Parathyroid adenoma (tissue), 2 donors: Measurements from ENCODE around the gene NR1I2.

Source experiments
- H2AFZ ChIP-seq: fragments of 300-600 bp; sonication (generic); one replicate; pipeline ENCODE4 v1.7.0; 2017; ENCODE audit warnings: antibody characterized with exemption, mild to moderate bottlenecking
- H3K27ac ChIP-seq: fragments of 300-600 bp; sonication (generic); one replicate; pipeline ENCODE4 v1.7.0; 2017
- H3K27me3 ChIP-seq: fragments of 300-600 bp; sonication (generic); one replicate; pipeline ENCODE4 v1.7.0; 2017; ENCODE audit warnings: low read length; ENCODE audit not compliant: control insufficient read depth, insufficient read depth
- H3K36me3 ChIP-seq: fragments of 300-600 bp; sonication (generic); one replicate; pipeline ENCODE4 v1.7.0; 2017; ENCODE audit warnings: low read length; ENCODE audit not compliant: control insufficient read depth, insufficient read depth
- H3K4me1 ChIP-seq: fragments of 300-600 bp; sonication (generic); one replicate; pipeline ENCODE4 v1.7.0; 2017; ENCODE audit warnings: control low read depth
- H3K4me2 ChIP-seq: fragments of 300-600 bp; sonication (generic); one replicate; pipeline ENCODE4 v1.7.0; 2017; ENCODE audit warnings: low read length
- H3K4me3 ChIP-seq: fragments of 300-600 bp; sonication (generic); one replicate; pipeline ENCODE4 v1.7.0; 2017; ENCODE audit warnings: low read depth, low read length
- H3K79me2 ChIP-seq: fragments of 300-600 bp; sonication (generic); one replicate; pipeline ENCODE4 v1.7.0; 2017; ENCODE audit warnings: control low read depth
- H3K9ac ChIP-seq: fragments of 300-600 bp; sonication (generic); one replicate; pipeline ENCODE4 v1.7.0; 2017; ENCODE audit warnings: mild to moderate bottlenecking
- H3K9me3 ChIP-seq: fragments of 300-600 bp; sonication (generic); one replicate; pipeline ENCODE4 v1.7.0; 2017; ENCODE audit warnings: low read length; ENCODE audit not compliant: control insufficient read depth
- CTCF ChIP-seq: fragments of 300-600 bp; sonication (generic); IDR thresholded peaks from one replicate; pipeline ENCODE4 v1.7.0; 2017; ENCODE audit warnings: antibody characterized with exemption, mild to moderate bottlenecking
- donor health status: primary hyperparathyroidism.

Gene NR1I2

GRCh38 chr3:119751423-119751822 is 30.5 kb upstream of the NR1I2 start:
- H3K27ac ChIP-seq = no peak overlapping the region
- H3K36me3 ChIP-seq = no peaks in the 10 kb centered on the region
- H3K9ac ChIP-seq = no peak overlapping the region
- H3K4me2 ChIP-seq = no peak overlapping the region
- H3K4me1 ChIP-seq = no peaks in the 10 kb centered on the region
- H3K9me3 ChIP-seq = no peaks in the 10 kb centered on the region
- H3K4me3 ChIP-seq = no peak overlapping the region
- no peak for TF ChIP-seq CTCF
- H2AFZ ChIP-seq = no peak overlapping the region
- no peaks in the 10 kb centered on the region for H3K79me2 ChIP-seq
- H3K27me3 ChIP-seq = no peaks in the 10 kb centered on the region

- H3K36me3 ChIP-seq = no peaks in the 10 kb centered on the region
- H3K4me1 ChIP-seq = no peaks in the 10 kb centered on the region
- H3K27ac ChIP-seq = no peak overlapping the region
- H3K9me3 ChIP-seq = no peaks in the 10 kb centered on the region
- H3K27me3 ChIP-seq = no peaks in the 10 kb centered on the region
- no peak overlapping the region for H2AFZ ChIP-seq
- no peak overlapping the region for H3K9ac ChIP-seq
- H3K4me3 ChIP-seq = no peak overlapping the region
- TF ChIP-seq CTCF = no peak
- no peaks in the 10 kb centered on the region for H3K79me2 ChIP-seq
- no peak overlapping the region for H3K4me2 ChIP-seq
Observed at GRCh38 chr3:119759962-119760361, 21.9 kb upstream of the NR1I2 start.

- H3K9ac ChIP-seq = no peak overlapping the region
- no peaks in the 10 kb centered on the region for H3K27me3 ChIP-seq
- H3K9me3 ChIP-seq = no peaks in the 10 kb centered on the region
- no peak overlapping the region for H2AFZ ChIP-seq
- TF ChIP-seq CTCF = no peak
- no peaks in the 10 kb centered on the region for H3K36me3 ChIP-seq
- H3K4me3 ChIP-seq = no peak overlapping the region
- H3K4me1 ChIP-seq = no peaks in the 10 kb centered on the region
- no peak overlapping the region for H3K4me2 ChIP-seq
- H3K79me2 ChIP-seq = no peaks in the 10 kb centered on the region
- no peak overlapping the region for H3K27ac ChIP-seq
Observed at GRCh38 chr3:119762876-119763275, 19.0 kb upstream of the NR1I2 start.

GRCh38 chr3:119763466-119763865 is 18.4 kb upstream of the NR1I2 start:
- H3K4me1 ChIP-seq = no peaks in the 10 kb centered on the region
- no peak overlapping the region for H3K9ac ChIP-seq
- H2AFZ ChIP-seq = no peak overlapping the region
- H3K4me3 ChIP-seq = no peak overlapping the region
- no peaks in the 10 kb centered on the region for H3K9me3 ChIP-seq
- H3K79me2 ChIP-seq = no peaks in the 10 kb centered on the region
- H3K27me3 ChIP-seq = no peaks in the 10 kb centered on the region
- no peaks in the 10 kb centered on the region for H3K36me3 ChIP-seq
- H3K4me2 ChIP-seq = no peak overlapping the region
- H3K27ac ChIP-seq = no peak overlapping the region
- no peak for TF ChIP-seq CTCF

- Histone ChIP-seq H3K36me3 (no peaks in the 10 kb centered on the region), H3K27ac (no peak overlapping the region), H3K4me3 (no peak overlapping the region), H3K4me1 (no peaks in the 10 kb centered on the region), H2AFZ (no peak overlapping the region), H3K27me3 (no peaks in the 10 kb centered on the region), H3K9ac (no peak overlapping the region), H3K79me2 (no peaks in the 10 kb centered on the region), H3K9me3 (no peaks in the 10 kb centered on the region), H3K4me2 (no peak overlapping the region)
- TF ChIP-seq CTCF = no peak
Observed at GRCh38 chr3:119765239-119765638, 16.7 kb upstream of the NR1I2 start.
